ENCODE data around the gene CCDC124.

The CCDC124 gene

GRCh38 chr19:17989425-17990094 is 56.7 kb downstream of the CCDC124 start:
- no peak for DNase-seq

GRCh38 chr19:17993076-17993813 is 60.4 kb downstream of the CCDC124 start:
- no peak for DNase-seq

Data from NCI-H345 (cell line).